Kidney epithelial cell (primary cell): Measurements from ENCODE around the gene AMACR. TPM values are rescaled to one million over a fixed set of nuclear protein-coding genes. Genes with fewer than 3 reads are reported as not detected.

Source experiments
- DNase-seq: peaks from one replicate; pipeline ENCODE4 v3.0.0-alpha.2; 2010; ENCODE audit warnings: low read depth
- H3K27me3 ChIP-seq: 2 replicates; pipeline ENCODE4 v1.6.0; 2011; ENCODE audit warnings: low read length; ENCODE audit not compliant: control insufficient read depth, insufficient read depth
- H3K36me3 ChIP-seq: 2 replicates; pipeline ENCODE4 v1.5.1; 2011; ENCODE audit warnings: low read length; ENCODE audit not compliant: control insufficient read depth, insufficient read depth
- H3K4me3 ChIP-seq: 2 replicates; pipeline ENCODE4 v1.5.1; 2011; ENCODE audit warnings: low read depth, mild to moderate bottlenecking, control low read depth, low read length
- total RNA-seq: library from RNA; depleted of rRNA; stranded (reverse); fragments of >200 nt; gene quantifications from 2 replicates; pipeline ENCODE4 v1.2.3, GENCODE V29; 2015
- TF ChIP-seq, protein P1 (sequence below): IDR thresholded peaks from 2 replicates; pipeline ENCODE4 v1.5.1; 2011; ENCODE audit warnings: mild to moderate bottlenecking, moderate library complexity, low read length, control low read depth, inconsistent platforms; ENCODE audit not compliant: insufficient read depth, poor library complexity, severe bottlenecking

AMACR gene
- total RNA-seq, 1 donor from 2014 or later = 18.0 TPM

DNA sequence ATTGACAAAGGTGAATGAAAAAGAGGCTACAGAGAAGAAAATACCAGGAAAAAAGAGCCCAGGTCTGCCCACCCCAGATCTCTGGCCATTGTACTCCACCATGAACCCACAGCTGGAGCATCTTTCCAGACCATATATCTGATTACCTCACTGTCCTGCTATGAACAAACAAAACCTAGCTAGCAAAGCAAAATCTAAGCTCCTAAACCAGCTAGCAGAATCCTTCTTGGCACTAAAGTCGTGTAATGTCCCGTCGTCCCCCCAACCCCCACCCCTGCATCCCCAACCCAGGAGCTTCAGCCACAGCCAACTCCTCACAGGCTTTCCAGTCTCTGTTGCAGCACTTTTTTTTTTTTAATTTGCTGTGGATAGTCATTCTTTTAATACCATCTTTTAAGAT, 32.6 kb upstream of the AMACR start:
- Histone ChIP-seq H3K4me3 (no peak overlapping the region), H3K27me3 (no peaks in the 10 kb centered on the region), H3K36me3 (no peaks in the 10 kb centered on the region)
- TF ChIP-seq, protein P1, sequence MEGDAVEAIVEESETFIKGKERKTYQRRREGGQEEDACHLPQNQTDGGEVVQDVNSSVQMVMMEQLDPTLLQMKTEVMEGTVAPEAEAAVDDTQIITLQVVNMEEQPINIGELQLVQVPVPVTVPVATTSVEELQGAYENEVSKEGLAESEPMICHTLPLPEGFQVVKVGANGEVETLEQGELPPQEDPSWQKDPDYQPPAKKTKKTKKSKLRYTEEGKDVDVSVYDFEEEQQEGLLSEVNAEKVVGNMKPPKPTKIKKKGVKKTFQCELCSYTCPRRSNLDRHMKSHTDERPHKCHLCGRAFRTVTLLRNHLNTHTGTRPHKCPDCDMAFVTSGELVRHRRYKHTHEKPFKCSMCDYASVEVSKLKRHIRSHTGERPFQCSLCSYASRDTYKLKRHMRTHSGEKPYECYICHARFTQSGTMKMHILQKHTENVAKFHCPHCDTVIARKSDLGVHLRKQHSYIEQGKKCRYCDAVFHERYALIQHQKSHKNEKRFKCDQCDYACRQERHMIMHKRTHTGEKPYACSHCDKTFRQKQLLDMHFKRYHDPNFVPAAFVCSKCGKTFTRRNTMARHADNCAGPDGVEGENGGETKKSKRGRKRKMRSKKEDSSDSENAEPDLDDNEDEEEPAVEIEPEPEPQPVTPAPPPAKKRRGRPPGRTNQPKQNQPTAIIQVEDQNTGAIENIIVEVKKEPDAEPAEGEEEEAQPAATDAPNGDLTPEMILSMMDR = no peak
- no peak for DNase-seq

DNA sequence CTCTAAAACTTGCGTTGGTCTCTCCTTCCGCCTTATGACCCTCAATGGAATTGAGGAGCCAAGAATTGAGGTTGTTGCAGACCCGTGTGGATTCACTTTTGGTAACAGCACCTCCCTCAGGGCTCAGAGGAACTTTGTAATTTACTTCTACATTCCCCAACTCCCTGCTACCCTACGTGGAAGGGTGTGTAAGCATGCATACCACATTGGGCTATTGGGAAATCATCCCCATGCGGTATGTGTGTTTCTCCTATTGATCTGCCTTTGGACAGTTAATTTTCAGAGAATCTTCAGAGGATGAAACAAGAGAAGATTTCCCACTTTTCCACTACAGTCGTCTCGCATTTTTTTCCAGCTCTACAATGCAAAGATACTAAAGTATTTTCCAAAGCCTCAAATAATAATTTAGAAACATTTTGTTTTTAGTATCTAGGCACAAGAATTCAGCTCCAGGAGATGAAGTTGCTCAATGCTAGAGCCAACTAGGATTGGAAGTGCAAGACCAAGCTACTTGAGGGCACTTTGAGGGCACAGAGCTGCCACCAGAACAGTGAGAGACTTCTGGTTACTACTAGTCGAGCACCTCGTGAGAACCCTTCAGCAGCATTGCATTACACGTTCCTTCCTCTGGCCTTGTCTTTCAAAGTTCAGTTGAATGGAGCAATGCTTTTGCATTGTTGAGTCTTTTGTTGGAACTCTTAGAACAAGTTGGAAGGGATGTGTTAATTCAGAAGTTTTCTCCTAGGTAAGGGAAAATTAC, 31.7 kb upstream of the AMACR start:
- Histone ChIP-seq H3K36me3 (no peaks in the 10 kb centered on the region), H3K27me3 (no peaks in the 10 kb centered on the region), H3K4me3 (no peak overlapping the region)
- TF ChIP-seq, protein P1 = no peak
- no peak for DNase-seq

DNA sequence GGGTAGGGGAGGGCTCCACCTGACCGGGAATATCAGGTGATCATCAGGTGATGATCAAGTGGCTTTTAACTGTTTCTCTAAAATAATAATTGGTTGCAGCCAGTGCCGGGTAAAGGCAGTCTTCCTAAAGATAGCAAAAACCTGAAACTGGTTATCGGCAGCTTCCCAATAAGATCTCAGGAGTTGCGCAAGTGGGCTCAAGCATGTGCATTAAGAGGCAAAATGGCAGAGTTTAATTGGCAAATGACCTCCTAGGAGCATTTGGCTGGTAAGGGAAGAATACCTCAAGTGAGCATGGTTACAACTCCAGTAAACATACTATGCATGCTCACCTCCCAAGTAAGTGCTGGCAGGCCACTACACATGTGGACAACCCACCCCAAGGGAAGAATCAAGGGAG, 31.0 kb upstream of the AMACR start:
- TF ChIP-seq, protein P1 = no peak
- no peaks in the 10 kb centered on the region for H3K27me3 ChIP-seq
- H3K4me3 ChIP-seq = no peak overlapping the region
- no peaks in the 10 kb centered on the region for H3K36me3 ChIP-seq
- no peak for DNase-seq

DNA sequence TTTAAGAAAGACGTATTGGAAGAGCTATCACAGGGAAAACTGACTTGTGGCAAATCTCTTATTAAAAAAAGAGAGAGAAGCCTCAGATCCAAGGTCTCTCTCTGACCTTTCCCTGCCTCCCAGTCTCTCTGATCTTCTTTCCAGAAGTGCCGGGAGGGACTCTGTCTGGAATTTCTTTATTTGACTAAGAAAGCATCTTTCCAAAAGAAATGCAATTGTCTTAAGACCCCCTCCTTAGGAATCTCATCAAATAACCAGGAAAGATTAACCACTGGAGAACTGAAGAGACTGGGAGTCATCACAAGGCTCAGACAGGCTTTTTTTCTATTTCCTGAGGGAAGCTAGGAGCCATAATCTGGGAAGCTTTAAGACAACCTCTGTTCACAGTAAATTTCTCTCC, 30.5 kb upstream of the AMACR start:
- Histone ChIP-seq H3K27me3 (no peaks in the 10 kb centered on the region), H3K36me3 (no peaks in the 10 kb centered on the region), H3K4me3 (no peak overlapping the region)
- TF ChIP-seq, protein P1 = no peak
- DNase-seq = no peak

DNA sequence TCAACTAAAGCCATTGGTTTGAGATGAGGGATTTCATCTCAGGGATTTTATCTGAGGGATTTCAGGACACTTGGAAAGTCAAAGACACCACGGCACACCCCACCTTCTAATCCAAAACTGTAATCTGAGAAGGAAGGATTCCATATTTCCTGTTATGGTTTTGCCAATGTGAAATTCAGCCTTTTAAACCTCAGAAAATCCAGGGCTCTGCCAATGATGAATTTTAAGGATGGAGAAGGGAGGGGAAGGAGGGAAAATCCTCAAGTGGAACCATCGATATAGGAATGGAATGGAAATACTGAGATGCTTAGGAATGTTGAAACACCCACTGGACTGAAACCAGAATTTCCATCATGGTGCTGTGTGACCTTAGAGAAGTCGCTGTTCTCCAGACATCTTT, 29.9 kb upstream of the AMACR start:
- peaks cover 1% of the 10 kb centered on the region for H3K36me3 ChIP-seq
- TF ChIP-seq, protein P1 = no peak
- no peak for DNase-seq

DNA sequence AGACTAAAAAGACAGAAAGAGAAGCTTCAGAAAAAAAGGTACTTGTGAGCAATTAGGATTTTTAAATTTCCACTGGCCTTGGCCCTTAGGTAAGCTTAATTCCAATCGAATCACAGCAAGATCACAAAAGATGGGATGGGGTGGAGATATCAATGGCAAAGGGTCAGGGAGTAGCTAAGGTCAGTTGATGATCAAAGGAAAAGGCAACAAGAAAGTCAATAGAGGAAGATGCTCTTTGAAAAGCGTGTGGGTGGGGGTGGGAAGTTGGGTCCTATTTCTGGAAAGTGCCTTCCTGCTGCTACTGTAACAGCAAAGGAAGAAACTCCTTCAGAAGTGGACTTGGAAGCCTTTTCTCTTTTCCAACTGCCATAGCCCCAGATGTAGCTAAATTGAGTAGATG, 27.9 kb upstream of the AMACR start:
- peaks cover 1% of the 10 kb centered on the region for H3K36me3 ChIP-seq
- DNase-seq = no peak
- TF ChIP-seq, protein P1 = no peak
- no peak overlapping the region for H3K4me3 ChIP-seq
- H3K27me3 ChIP-seq = no peaks in the 10 kb centered on the region

More for the DNA sequence above, 29.9 kb upstream of the AMACR start:
- Histone ChIP-seq H3K27me3 (no peaks in the 10 kb centered on the region), H3K4me3 (no peak overlapping the region)
